ENCODE results near the gene LLCFC1. TPM values are rescaled to one million over a fixed set of nuclear protein-coding genes. Genes with fewer than 3 reads are reported as not detected.

LLCFC1 gene
- polyA plus RNA-seq, 1 donor from 2014 or later = not detected

DNA sequence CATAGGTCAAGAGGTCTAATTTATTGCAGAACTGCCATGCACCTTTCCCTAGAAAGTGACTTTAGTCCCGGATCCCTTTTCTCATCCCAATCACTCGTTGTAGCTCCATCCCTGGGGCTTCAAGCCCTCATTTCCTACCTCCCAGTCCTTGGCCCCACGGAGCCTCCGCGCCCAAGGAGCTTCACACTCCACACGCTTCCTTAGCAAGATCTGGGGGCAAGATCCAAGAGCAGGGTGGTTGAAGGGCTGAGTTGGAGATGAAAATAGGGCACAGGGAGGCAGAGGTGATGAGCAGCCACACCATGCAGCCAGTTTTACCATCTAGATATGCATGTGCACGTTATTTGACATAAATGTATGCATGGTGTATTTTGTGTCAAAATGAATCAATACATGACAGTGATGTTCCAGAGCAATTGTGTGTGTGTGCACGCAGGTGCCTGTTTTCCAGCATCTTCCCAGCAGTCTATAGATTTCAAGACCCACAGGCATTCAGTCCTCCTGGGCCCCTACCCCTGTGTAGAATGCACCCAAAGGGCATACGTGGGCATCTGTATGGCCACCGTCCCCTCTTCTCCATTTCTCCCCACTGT, 47.7 kb upstream of the LLCFC1 start:
- H3K4me2 ChIP-seq (ENCODE audit: low read length) = no peak overlapping the region
- no peaks in the 10 kb centered on the region for H3K9me2 ChIP-seq (ENCODE audit: insufficient read depth, low read length)
- no peaks in the 10 kb centered on the region for H3F3A ChIP-seq (ENCODE audit: insufficient read depth, low read length, poor library complexity, severe bottlenecking)
- TF ChIP-seq, protein P1, sequence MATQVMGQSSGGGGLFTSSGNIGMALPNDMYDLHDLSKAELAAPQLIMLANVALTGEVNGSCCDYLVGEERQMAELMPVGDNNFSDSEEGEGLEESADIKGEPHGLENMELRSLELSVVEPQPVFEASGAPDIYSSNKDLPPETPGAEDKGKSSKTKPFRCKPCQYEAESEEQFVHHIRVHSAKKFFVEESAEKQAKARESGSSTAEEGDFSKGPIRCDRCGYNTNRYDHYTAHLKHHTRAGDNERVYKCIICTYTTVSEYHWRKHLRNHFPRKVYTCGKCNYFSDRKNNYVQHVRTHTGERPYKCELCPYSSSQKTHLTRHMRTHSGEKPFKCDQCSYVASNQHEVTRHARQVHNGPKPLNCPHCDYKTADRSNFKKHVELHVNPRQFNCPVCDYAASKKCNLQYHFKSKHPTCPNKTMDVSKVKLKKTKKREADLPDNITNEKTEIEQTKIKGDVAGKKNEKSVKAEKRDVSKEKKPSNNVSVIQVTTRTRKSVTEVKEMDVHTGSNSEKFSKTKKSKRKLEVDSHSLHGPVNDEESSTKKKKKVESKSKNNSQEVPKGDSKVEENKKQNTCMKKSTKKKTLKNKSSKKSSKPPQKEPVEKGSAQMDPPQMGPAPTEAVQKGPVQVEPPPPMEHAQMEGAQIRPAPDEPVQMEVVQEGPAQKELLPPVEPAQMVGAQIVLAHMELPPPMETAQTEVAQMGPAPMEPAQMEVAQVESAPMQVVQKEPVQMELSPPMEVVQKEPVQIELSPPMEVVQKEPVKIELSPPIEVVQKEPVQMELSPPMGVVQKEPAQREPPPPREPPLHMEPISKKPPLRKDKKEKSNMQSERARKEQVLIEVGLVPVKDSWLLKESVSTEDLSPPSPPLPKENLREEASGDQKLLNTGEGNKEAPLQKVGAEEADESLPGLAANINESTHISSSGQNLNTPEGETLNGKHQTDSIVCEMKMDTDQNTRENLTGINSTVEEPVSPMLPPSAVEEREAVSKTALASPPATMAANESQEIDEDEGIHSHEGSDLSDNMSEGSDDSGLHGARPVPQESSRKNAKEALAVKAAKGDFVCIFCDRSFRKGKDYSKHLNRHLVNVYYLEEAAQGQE (IDR thresholded peaks at IDR 0.05; ENCODE audit: borderline replicate concordance) = no peak
- TF ChIP-seq SMC3 (conservative IDR thresholded peaks at IDR 0.05; ENCODE audit: poor library complexity) (no peak), RAD21 (conservative IDR thresholded peaks at IDR 0.05) (no peak), EZH2 (IDR thresholded peaks at IDR 0.05; ENCODE audit: borderline replicate concordance, insufficient read depth, low read length, poor library complexity, severe bottlenecking) (no peak), POLR2AphosphoS5 (IDR thresholded peaks at IDR 0.05) (peak; percentile 72), EP300 (conservative IDR thresholded peaks at IDR 0.05; ENCODE audit: poor library complexity, severe bottlenecking) (peak; percentile 85), TAF1 (IDR thresholded peaks at IDR 0.05; ENCODE audit: low read depth) (no peak), MXI1 (conservative IDR thresholded peaks at IDR 0.05; ENCODE audit: poor library complexity, severe bottlenecking) (no peak)
- TF ChIP-seq, protein P2, sequence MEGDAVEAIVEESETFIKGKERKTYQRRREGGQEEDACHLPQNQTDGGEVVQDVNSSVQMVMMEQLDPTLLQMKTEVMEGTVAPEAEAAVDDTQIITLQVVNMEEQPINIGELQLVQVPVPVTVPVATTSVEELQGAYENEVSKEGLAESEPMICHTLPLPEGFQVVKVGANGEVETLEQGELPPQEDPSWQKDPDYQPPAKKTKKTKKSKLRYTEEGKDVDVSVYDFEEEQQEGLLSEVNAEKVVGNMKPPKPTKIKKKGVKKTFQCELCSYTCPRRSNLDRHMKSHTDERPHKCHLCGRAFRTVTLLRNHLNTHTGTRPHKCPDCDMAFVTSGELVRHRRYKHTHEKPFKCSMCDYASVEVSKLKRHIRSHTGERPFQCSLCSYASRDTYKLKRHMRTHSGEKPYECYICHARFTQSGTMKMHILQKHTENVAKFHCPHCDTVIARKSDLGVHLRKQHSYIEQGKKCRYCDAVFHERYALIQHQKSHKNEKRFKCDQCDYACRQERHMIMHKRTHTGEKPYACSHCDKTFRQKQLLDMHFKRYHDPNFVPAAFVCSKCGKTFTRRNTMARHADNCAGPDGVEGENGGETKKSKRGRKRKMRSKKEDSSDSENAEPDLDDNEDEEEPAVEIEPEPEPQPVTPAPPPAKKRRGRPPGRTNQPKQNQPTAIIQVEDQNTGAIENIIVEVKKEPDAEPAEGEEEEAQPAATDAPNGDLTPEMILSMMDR (IDR thresholded peaks at IDR 0.05; ENCODE audit: poor library complexity, severe bottlenecking) = no peak
- H3K9me3 ChIP-seq (ENCODE audit: low read length) = no peaks in the 10 kb centered on the region
- no peak overlapping the region for H3K9ac ChIP-seq (ENCODE audit: low read length)
- no peaks in the 10 kb centered on the region for H3K36me3 ChIP-seq (ENCODE audit: insufficient read depth, low read length)
- H3K27me3 ChIP-seq (ENCODE audit: insufficient read depth, low read depth, low read length) = no peaks in the 10 kb centered on the region
- H2AFZ ChIP-seq (ENCODE audit: low read depth, low read length) = no peak overlapping the region
- H4K20me1 ChIP-seq (ENCODE audit: insufficient read depth) = no peaks in the 10 kb centered on the region
- H3K79me2 ChIP-seq (replicated peaks; ENCODE audit: insufficient read depth, low read length) = no peaks in the 10 kb centered on the region
- peak overlapping the region; percentile 12 for H3K4me3 ChIP-seq (ENCODE audit: low read length)
- H3K27ac ChIP-seq (ENCODE audit: low read length) = peak overlapping the region; percentile 32

DNA sequence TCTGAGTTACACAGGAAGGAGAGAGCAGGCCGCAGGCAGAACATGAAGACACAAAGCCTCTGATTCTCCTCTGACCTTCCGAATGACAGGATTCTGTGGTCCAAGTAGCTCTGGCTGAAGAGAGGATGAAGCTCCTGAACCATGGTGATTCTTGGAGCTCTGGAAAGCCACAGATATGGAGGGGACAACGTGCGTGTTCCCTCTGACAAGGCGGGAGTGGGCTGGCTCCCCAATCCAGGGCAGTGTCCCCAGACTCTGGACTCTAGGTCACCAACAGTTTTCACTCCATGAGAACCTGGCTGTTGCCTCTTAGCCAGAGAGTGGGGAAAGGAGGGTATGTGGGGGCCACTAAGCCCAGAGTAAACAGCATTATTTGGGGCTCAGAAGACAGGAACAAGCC, 46.3 kb upstream of the LLCFC1 start:
- Histone ChIP-seq H3K27ac (ENCODE audit: low read length) (no peak overlapping the region), H3K79me2 (replicated peaks; ENCODE audit: insufficient read depth, low read length) (no peaks in the 10 kb centered on the region), H3K9ac (ENCODE audit: low read length) (no peak overlapping the region), H3K9me3 (ENCODE audit: low read length) (no peaks in the 10 kb centered on the region), H2AFZ (ENCODE audit: low read depth, low read length) (no peak overlapping the region), H3K4me2 (ENCODE audit: low read length) (no peak overlapping the region), H3K4me3 (ENCODE audit: low read length) (no peak overlapping the region), H3F3A (ENCODE audit: insufficient read depth, low read length, poor library complexity, severe bottlenecking) (no peaks in the 10 kb centered on the region), H4K20me1 (ENCODE audit: insufficient read depth) (no peaks in the 10 kb centered on the region), H3K36me3 (ENCODE audit: insufficient read depth, low read length) (no peaks in the 10 kb centered on the region), H3K9me2 (ENCODE audit: insufficient read depth, low read length) (no peaks in the 10 kb centered on the region), H3K27me3 (ENCODE audit: insufficient read depth, low read depth, low read length) (no peaks in the 10 kb centered on the region)
- TF ChIP-seq, protein P2 (IDR thresholded peaks at IDR 0.05; ENCODE audit: poor library complexity, severe bottlenecking) = no peak
- no peak for TF ChIP-seq MXI1 (conservative IDR thresholded peaks at IDR 0.05; ENCODE audit: poor library complexity, severe bottlenecking)
